SK-N-SH (cell line): ENCODE results near the gene LSM14A. TPM values are rescaled to one million over a fixed set of nuclear protein-coding genes. Genes with fewer than 3 reads are reported as not detected.
A peak's percentile ranks its signal among the peaks of the same experiment; 100 is the strongest.

ENCODE experiments used
- CTCF ChIA-PET: fragments of 300-600, 350-600 bp; formaldehyde crosslinking; extraction: SDS; loops from one replicate; lab custom pipeline; 2021; lab: Yijun Ruan, JAX
- POLR2A ChIA-PET: fragments of 350-600 bp; sonication (Branson Sonifier 250); formaldehyde crosslinking; extraction: SDS; loops from one replicate; lab custom pipeline; 2020; ENCODE audit warnings: antibody characterized with exemption, inconsistent platforms; lab: Yijun Ruan, JAX
- DNase-seq: peaks from one replicate; pipeline ENCODE4 v3.0.0; 2012
- H2AFZ ChIP-seq: fragments of 200-600 bp; sonication (generic); 2 replicates; pipeline ENCODE4 v1.8.1; 2016; ENCODE audit warnings: antibody characterized with exemption, mild to moderate bottlenecking, low read depth
- H3F3A ChIP-seq: fragments of 200-600 bp; sonication (generic); replicated peaks from 2 replicates; pipeline ENCODE3; 2016; ENCODE audit warnings: antibody characterized with exemption, mild to moderate bottlenecking; ENCODE audit not compliant: insufficient read depth
- H3K27ac ChIP-seq, 2 experiments: fragments of 200-500 bp in 1 of 2; fragments of 200-600 bp in 1 of 2; sonication (Bioruptor generic) in 1 of 2; sonication (generic), shearing (Covaris generic) in 1 of 2; 2 replicates each; pipeline versions ENCODE4 v1.5.1 to v1.6.1; 2014 to 2016; ENCODE audit warnings: low read depth in 2 of 2, inconsistent platforms in 1 of 2, low read length in 1 of 2, mild to moderate bottlenecking in 1 of 2, mixed read lengths in 1 of 2
- H3K27me3 ChIP-seq: fragments of 200-600 bp; sonication (generic), shearing (Covaris generic); 2 replicates; pipeline ENCODE4 v1.6.1; 2016; ENCODE audit warnings: mixed run types; ENCODE audit not compliant: insufficient read depth
- H3K36me3 ChIP-seq, 2 experiments: fragments of 200-500 bp in 1 of 2; fragments of 200-600 bp in 1 of 2; sonication (Bioruptor generic) in 1 of 2; sonication (generic) in 1 of 2; replicated peaks in 1 of 2; 2 replicates each; pipeline versions ENCODE3 to v1.5.1; 2014 to 2016; ENCODE audit warnings: low read length in 1 of 2, mild to moderate bottlenecking in 1 of 2; ENCODE audit not compliant: insufficient read depth in 2 of 2, control insufficient read depth in 1 of 2
- H3K4me1 ChIP-seq, 2 experiments: fragments of 200-500 bp in 1 of 2; fragments of 200-600 bp in 1 of 2; sonication (Bioruptor generic) in 1 of 2; sonication (generic), shearing (Covaris generic) in 1 of 2; 2 replicates each; pipeline versions ENCODE4 v1.5.1 to v1.6.1; 2014 to 2016; ENCODE audit warnings: low read depth in 1 of 2, low read length in 1 of 2, mixed run types in 1 of 2; ENCODE audit not compliant: insufficient read depth in 2 of 2, control insufficient read depth in 1 of 2
- H3K4me2 ChIP-seq: fragments of 200-600 bp; sonication (generic), shearing (Covaris generic); 2 replicates; pipeline ENCODE4 v1.6.1; 2017; ENCODE audit warnings: mixed run types
- H3K4me3 ChIP-seq, 2 experiments: fragments of 200-500 bp in 1 of 2; fragments of 200-600 bp in 1 of 2; sonication (Bioruptor generic) in 1 of 2; sonication (generic), shearing (Covaris generic) in 1 of 2; 2 replicates each; pipeline versions ENCODE4 v1.5.1 to v1.8.1; 2014 to 2016; ENCODE audit warnings: low read depth in 2 of 2, inconsistent platforms in 1 of 2, low read length in 1 of 2, mild to moderate bottlenecking in 1 of 2, mixed read lengths in 1 of 2, moderate library complexity in 1 of 2
- H3K79me2 ChIP-seq: fragments of 200-600 bp; sonication (generic); 2 replicates; pipeline ENCODE4 v1.8.1; 2017; ENCODE audit warnings: mild to moderate bottlenecking; ENCODE audit not compliant: insufficient read depth
- H3K9ac ChIP-seq: fragments of 200-600 bp; sonication (generic); 2 replicates; pipeline ENCODE4 v1.6.1; 2017; ENCODE audit warnings: mixed run types
- H3K9me2 ChIP-seq: fragments of 200-600 bp; sonication (generic); 2 replicates; pipeline ENCODE4 v1.6.1; 2017; ENCODE audit warnings: mixed run types
- H3K9me3 ChIP-seq: fragments of 200-600 bp; sonication (generic); 2 replicates; pipeline ENCODE4 v1.6.1; 2017; ENCODE audit warnings: mixed run types, mild to moderate bottlenecking, moderate library complexity
- H4K20me1 ChIP-seq: fragments of 200-600 bp; sonication (generic); 2 replicates; pipeline ENCODE4 v1.6.1; 2017; ENCODE audit warnings: mild to moderate bottlenecking, mixed run types; ENCODE audit not compliant: insufficient read depth
- EZH2phosphoT487 ChIP-seq: fragments of 200-600 bp; sonication (generic); IDR thresholded peaks from 2 replicates; pipeline ENCODE4 v1.6.1; 2017; ENCODE audit warnings: low read depth, mixed run types, mild to moderate bottlenecking, antibody characterized with exemption, moderate library complexity, borderline replicate concordance
- GABPA ChIP-seq: IDR thresholded peaks from 2 replicates; pipeline ENCODE4 v1.4.0; 2012; ENCODE audit warnings: low read depth, mild to moderate bottlenecking
- GATA2 ChIP-seq: sonication (generic); formaldehyde crosslinking; IDR thresholded peaks from 2 replicates; pipeline ENCODE4 v1.5.0; 2020; ENCODE audit warnings: mild to moderate bottlenecking, missing genetic modification reagents
- MAX ChIP-seq: IDR thresholded peaks from 2 replicates; pipeline ENCODE4 v1.4.0; 2012; ENCODE audit warnings: low read depth
- RXRA ChIP-seq: IDR thresholded peaks from 2 replicates; pipeline ENCODE4 v1.4.0; 2012; ENCODE audit warnings: low read depth, mild to moderate bottlenecking, borderline replicate concordance
- TAF1 ChIP-seq: IDR thresholded peaks from 2 replicates; pipeline ENCODE4 v1.6.1; 2012; ENCODE audit warnings: low read depth, mild to moderate bottlenecking, low read length, moderate library complexity, borderline replicate concordance
- WGBS: methylation state at CpG from one replicate; pipeline ENCODE4 v1.1.6; 2017; ENCODE audit warnings: low lambda C conversion rate; 5-methylcytosine and 5-hydroxymethylcytosine counted together
- polyA plus RNA-seq, 3 experiments: library from polyadenylated mRNA; depleted of rRNA; stranded (reverse); fragments of >200 nt; gene quantifications; 2 replicates each; pipeline ENCODE4 v1.2.3, GENCODE V29; 2012
- TF ChIP-seq, protein P1 (sequence below): IDR thresholded peaks from 2 replicates; pipeline ENCODE4 v1.6.1; 2012; ENCODE audit warnings: mild to moderate bottlenecking, low read depth, low read length, moderate library complexity
- TF ChIP-seq, protein P2 (sequence below): fragments of 200-600 bp; sonication (generic); IDR thresholded peaks from 2 replicates; pipeline ENCODE4 v1.6.1; 2017; ENCODE audit warnings: antibody characterized with exemption, mild to moderate bottlenecking, moderate library complexity

The LSM14A gene
- polyA plus RNA-seq, 1 of the 3 experiments (the other 2 are of a cell fraction) = 87.7 TPM

GRCh38 chr19:34241513-34242337, 69.4 kb downstream of the LSM14A start:
- no peak for TF ChIP-seq GABPA
- TF ChIP-seq, protein P1, sequence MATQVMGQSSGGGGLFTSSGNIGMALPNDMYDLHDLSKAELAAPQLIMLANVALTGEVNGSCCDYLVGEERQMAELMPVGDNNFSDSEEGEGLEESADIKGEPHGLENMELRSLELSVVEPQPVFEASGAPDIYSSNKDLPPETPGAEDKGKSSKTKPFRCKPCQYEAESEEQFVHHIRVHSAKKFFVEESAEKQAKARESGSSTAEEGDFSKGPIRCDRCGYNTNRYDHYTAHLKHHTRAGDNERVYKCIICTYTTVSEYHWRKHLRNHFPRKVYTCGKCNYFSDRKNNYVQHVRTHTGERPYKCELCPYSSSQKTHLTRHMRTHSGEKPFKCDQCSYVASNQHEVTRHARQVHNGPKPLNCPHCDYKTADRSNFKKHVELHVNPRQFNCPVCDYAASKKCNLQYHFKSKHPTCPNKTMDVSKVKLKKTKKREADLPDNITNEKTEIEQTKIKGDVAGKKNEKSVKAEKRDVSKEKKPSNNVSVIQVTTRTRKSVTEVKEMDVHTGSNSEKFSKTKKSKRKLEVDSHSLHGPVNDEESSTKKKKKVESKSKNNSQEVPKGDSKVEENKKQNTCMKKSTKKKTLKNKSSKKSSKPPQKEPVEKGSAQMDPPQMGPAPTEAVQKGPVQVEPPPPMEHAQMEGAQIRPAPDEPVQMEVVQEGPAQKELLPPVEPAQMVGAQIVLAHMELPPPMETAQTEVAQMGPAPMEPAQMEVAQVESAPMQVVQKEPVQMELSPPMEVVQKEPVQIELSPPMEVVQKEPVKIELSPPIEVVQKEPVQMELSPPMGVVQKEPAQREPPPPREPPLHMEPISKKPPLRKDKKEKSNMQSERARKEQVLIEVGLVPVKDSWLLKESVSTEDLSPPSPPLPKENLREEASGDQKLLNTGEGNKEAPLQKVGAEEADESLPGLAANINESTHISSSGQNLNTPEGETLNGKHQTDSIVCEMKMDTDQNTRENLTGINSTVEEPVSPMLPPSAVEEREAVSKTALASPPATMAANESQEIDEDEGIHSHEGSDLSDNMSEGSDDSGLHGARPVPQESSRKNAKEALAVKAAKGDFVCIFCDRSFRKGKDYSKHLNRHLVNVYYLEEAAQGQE = no peak
- TF ChIP-seq TAF1 = no peak
- TF ChIP-seq MAX = no peak
- no peak for TF ChIP-seq RXRA
- TF ChIP-seq GATA2 = no peak
- TF ChIP-seq EZH2phosphoT487 = no peak
- TF ChIP-seq, protein P2, sequence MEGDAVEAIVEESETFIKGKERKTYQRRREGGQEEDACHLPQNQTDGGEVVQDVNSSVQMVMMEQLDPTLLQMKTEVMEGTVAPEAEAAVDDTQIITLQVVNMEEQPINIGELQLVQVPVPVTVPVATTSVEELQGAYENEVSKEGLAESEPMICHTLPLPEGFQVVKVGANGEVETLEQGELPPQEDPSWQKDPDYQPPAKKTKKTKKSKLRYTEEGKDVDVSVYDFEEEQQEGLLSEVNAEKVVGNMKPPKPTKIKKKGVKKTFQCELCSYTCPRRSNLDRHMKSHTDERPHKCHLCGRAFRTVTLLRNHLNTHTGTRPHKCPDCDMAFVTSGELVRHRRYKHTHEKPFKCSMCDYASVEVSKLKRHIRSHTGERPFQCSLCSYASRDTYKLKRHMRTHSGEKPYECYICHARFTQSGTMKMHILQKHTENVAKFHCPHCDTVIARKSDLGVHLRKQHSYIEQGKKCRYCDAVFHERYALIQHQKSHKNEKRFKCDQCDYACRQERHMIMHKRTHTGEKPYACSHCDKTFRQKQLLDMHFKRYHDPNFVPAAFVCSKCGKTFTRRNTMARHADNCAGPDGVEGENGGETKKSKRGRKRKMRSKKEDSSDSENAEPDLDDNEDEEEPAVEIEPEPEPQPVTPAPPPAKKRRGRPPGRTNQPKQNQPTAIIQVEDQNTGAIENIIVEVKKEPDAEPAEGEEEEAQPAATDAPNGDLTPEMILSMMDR = peak; percentile 25; the same call in 1 of the 2 replicates
- no peak for DNase-seq
- Histone ChIP-seq H3K36me3 (no peaks in the 10 kb centered on the region), H3K27ac (no peak overlapping the region), H3K9me3 (no peaks in the 10 kb centered on the region), H3K27me3 (no peaks in the 10 kb centered on the region), H3K4me3 (no peak overlapping the region), H3F3A (no peaks in the 10 kb centered on the region), H3K9ac (no peak overlapping the region), H3K79me2 (no peaks in the 10 kb centered on the region), H4K20me1 (no peaks in the 10 kb centered on the region), H3K4me1 (peaks cover 0 to 9% of the 10 kb centered on the region in 2 experiments; a peak in 3 of 4 replicates), H2AFZ (no peak overlapping the region), H3K9me2 (no peaks in the 10 kb centered on the region), H3K4me2 (no peak overlapping the region)
- ChIA-PET POLR2A (no interaction called here), CTCF (no interaction called here)
- 94% methylated on average over 13 of the region's 13 CpGs for WGBS
